GM19452 (cell line): ENCODE measurements around the gene NDRG3.
"Not testable (repeated sequence)": the region's sequence is repeated elsewhere in the genome, so short reads cannot be mapped to it uniquely, and the experiment has no call there.

ENCODE experiments used
- ATAC-seq: cut with Tn5 transposase; IDR thresholded peaks from one replicate; pipeline ENCODE4 v1.9.1; 2021; ENCODE audit not compliant: unreplicated experiment

The NDRG3 gene

DNA sequence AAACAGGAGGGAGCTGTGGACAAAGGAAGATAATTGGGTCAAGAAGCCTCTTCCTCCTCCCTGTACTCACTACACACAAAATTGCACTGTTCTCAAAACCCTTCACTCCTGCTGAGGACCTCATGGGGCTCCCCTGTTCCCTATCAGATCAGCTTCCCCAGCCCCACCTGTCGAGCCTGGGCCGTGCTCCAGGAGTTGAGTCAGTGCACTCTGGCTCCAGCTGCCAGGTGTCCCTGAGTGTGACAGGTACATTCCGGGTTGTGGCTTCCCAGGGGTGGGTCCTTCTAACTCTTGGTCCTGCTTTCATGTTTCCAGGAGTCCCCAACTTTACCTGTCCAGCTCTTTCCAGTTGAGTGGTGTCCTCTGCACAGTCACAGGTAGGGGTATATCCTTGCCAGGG is 131.9 kb downstream of the NDRG3 start:
- no peak for ATAC-seq

DNA sequence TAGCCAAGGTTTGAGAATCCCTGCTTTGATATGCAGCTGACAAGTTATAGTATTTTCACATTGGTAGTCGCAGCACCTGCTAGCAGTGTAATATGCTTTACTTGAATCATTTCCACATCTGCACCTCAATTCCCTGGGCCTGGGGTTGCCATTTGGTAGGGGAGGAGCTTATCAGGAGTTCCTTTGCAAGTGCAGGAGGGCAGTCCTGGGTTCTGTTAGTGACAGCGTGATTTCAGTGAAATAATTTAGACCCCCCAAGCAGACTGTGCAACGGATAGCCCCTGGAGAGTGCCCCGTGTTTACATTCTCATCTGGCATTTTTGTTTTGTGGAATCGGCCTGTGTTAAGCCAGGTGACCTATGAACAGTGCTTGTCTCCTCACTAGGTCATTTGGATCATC is 134.3 kb downstream of the NDRG3 start:
- ATAC-seq, result no peak

DNA sequence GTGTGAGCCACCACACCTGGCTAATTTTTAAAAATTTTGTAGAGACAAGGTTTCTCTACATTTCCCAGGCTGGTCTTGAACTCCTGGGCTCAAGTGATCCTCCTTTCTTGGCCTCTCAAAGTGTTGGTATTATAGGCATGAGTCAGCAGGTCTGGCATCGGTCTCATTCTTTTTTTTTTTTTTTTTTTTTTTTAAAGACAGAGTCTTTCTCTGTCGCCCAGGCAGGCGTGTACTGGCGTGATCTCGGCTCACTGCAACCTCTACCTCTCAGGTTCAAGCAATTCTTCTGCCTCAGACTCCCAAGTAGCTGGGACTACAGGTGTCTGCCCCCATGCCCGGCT is 137.5 kb downstream of the NDRG3 start:
- ATAC-seq, result not testable (repeated sequence)

DNA sequence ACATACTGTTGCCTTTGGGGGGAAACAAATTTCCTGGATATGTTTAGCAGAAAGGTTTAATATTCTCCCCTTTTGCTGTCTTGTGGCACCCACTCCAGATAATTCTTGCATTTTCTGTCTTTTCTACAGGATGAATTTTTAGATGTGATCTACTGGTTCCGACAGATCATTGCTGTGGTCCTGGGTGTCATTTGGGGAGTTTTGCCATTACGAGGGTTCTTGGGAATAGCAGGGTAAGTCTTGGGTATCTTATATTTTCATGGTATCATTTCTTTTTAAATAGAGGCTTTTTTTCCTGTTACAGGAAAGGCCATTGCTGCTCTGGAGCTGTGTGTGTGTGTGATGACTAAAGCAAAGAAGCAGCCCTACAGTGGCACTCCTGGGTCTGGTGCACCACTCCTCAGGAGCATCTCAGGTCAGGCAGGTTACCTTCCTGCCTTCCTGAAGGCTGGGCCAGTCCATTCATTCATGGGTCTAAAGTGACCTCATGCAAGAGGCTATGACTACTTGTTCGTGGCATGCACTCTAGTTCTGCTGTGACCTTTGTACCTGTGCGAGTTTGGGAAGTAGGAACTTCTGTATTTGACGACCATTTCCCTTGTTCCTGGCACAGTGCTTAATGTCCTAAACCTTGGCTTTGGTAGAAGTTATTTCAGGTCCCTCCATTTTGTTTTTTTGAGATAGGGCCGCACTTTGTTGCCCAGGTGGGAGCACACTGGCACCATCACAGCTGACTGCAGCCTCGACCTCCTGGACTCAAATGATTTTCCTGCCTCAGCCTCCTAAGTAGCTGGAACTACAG is 138.1 kb downstream of the NDRG3 start:
- no peak for ATAC-seq

DNA sequence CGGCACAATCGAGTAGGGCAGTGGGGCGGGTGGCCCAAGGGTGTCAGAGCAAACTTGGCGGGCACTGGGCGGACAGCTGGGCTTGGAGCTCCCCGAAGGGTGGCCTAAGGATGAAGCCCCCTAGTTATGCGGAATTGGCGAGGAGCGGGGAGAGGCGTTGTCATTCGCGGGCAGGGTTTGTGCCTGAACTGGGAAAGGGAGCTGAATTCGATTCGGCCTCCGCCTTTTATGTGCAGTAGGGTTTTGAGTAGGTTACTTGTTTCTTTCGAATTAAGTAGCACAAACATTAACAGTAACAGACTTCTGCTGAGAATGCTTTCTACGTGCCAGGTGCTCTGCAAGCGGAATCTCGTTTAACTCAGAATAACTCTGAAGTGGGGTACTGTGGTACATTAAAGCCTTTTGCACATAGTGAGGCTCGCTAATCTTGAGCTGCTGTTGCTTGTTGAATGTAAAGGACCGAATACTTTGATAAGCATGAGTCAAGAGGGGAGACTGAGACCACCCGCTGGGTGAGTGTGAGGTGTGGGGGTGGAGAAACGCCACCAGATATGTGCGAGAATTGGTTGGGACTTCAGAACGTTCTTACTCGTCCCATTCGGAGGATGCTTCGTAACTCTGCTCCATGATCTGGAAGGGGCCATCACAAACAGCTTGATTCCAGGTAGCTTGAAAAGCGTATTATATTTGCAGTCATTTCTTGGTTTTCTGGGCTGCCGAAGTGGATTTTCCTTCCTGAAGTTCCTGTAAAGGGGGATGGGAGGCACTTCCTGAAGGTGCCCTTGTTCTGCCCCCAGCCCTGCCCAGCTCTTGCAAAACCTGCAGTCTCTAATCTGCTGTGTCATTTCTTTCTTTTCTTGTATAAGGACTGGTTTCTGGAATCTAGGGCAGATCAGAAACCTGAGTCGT is 139.5 kb downstream of the NDRG3 start:
- no peak for ATAC-seq

DNA sequence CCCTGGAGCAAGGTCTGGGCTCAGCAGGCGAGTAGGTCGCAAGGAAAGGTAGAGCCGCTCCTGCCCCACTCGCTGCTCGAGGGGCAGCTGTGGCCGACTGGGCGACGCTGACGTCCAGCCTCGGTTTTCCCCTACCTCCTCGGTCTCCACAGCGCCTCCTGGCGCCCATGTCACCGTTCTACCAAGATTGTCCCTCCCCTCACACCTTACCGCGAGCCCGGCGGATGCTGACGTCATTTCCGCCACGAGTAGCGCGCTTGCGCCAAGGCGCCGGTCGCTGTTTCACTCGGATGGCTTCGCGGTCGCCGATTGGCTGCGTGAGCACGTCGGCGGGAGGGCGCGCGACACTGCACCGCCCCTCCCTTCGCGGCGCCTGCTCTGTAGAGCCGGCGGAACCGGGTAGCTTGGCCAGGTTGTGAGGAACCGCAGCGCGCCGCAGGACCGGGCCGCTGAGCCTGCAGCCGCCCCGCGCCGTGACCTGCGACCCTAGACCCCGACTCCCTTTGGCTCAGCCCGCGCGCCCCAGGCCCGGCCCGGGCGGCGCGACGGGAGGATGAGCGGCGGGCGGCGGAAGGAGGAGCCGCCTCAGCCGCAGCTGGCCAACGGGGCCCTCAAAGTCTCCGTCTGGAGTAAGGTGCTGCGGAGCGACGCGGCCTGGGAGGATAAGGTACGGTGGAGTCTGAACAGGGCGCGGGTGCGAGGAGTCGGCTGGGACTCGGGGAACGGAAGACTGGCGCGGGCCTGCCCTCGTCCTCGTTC is 140.3 kb downstream of the NDRG3 start, which contains the start of gene RAB5IF:
Gene RAB5IF, plus strand, starts transcription at position 381 of the 759 bp plus-strand sequence. Its CDS starts 173 bp downstream, at position 554.
- peak; percentile 74 for ATAC-seq

DNA sequence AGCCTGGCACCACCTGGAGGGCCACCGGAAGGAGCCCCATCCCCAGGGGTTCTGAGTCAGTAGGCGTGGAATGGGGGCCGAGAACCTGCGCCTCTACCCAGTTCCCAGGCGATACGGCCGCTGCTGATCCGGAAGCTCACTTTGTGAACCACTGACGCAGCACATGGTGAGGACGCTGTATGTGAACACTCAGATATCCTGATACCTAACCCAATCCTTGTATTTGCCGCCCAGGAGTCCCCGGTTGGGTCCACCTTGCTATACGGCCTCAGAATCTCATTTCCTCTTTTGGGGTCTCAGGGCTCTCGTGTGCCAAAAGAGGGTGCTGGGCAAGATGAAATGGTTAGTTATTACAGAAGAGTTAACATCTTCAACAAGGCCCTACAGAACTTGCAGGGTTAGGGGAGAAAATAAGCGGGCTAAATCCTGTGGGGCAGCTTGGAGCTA is 140.9 kb downstream of the NDRG3 start:
- peak; percentile 37 for ATAC-seq
